Right lobe of liver (tissue), 6 donors: ENCODE measurements around the gene NFAT5. TPM values are rescaled to one million over a fixed set of nuclear protein-coding genes. Genes with fewer than 3 reads are reported as not detected.

ENCODE experiments used
- ATAC-seq, 4 donors: fragments of 200-7000 bp; cut with Tn5 transposase; one replicate each; pipeline ENCODE4 v1.9.1; 2020; ENCODE audit warnings: mild to moderate bottlenecking in 4 of 4, moderate library complexity in 4 of 4
- DNase-seq, 3 donors: peaks; one replicate each; pipeline ENCODE4 v3.0.0-alpha.2; 2020
- H3K27ac ChIP-seq, 3 donors: fragments of 200-600 bp; one replicate each; pipeline ENCODE4 v1.8.0; 2022
- H3K27me3 ChIP-seq, 2 donors: fragments of 200-600 bp; one replicate each; pipeline ENCODE4 v1.8.0; 2022
- H3K36me3 ChIP-seq, 4 donors: fragments of 200-600 bp; sonication (generic) in 1 of 4; one replicate each; pipeline versions ENCODE4 v1.5.1 to v1.8.0; 2017 to 2022; ENCODE audit warnings: control low read depth in 1 of 4
- H3K4me1 ChIP-seq, 4 donors: fragments of 200-600 bp; sonication (generic) in 1 of 4; one replicate each; pipeline versions ENCODE4 v1.5.1 to v1.8.0; 2017 to 2022; ENCODE audit warnings: control low read depth in 1 of 4
- H3K4me3 ChIP-seq, 3 donors: fragments of 200-600 bp; one replicate each; pipeline ENCODE4 v1.8.0; 2022
- H3K9me3 ChIP-seq, 4 donors: fragments of 200-600 bp; sonication (generic) in 1 of 4; one replicate each; pipeline versions ENCODE4 v1.5.1 to v1.8.0; 2017 to 2022; ENCODE audit warnings: control low read depth in 1 of 4
- CTCF ChIP-seq, 4 donors: fragments of 200-600 bp in 3 of 4; fragments of 450-650 bp in 1 of 4; IDR thresholded peaks; one replicate each; pipeline versions ENCODE4 v1.5.1 to v1.8.0; 2016 to 2022; ENCODE audit warnings: antibody characterized with exemption in 4 of 4, mild to moderate bottlenecking in 2 of 4
- POLR2A ChIP-seq: fragments of 450-650 bp; IDR thresholded peaks from one replicate; pipeline ENCODE4 v1.6.1; 2017; ENCODE audit warnings: antibody characterized with exemption, mild to moderate bottlenecking
- WGBS: methylation state at CpG from one replicate; pipeline ENCODE4 v1.1.6; 2018; ENCODE audit warnings: low coverage, low lambda C conversion rate; ENCODE audit not compliant: insufficient coverage; ENCODE audit errors: missing lambda C conversion rate; 5-methylcytosine and 5-hydroxymethylcytosine counted together
- intact Hi-C, 2 donors: fragments of 100-400 bp; cut with DNase I; formaldehyde crosslinking; loops; one replicate each; pipeline versions ENCODE4 v1.11.2 to v1.14.1; 2022
- total RNA-seq, 6 experiments: library from RNA; depleted of rRNA in 2 of 6; stranded (reverse); fragments of >200 nt in 2 of 6; fragmentation: NEBNext Ultra II Directional in 3 of 6; extraction: Animal tissue kit (Norgen Biotek cat#: 25700) in 3 of 6; gene quantifications; one replicate each; pipeline versions ENCODE4 v1.1.0 to v1.2.4, GENCODE V29; 2016 to 2023
- donor health status: DM: no; HTN: yes; CAD: no.
- donor health status: DM: no; HTN: no; CAD: no.
- donor health status: DM: no; HTN: no; CAD: no.
- donor health status: DM: no; HTN: yes; CAD: no.
- donor health status: DM: no; HTN: yes; CAD: no.

The NFAT5 gene
- total RNA-seq, 6 experiments from 2014 or later: 10.3 to 19.6 (median 14.8) TPM

GRCh38 chr16:69599731-69600130 is 34.0 kb downstream of the NFAT5 start:
- no peaks in the 10 kb centered on the region for H3K36me3 ChIP-seq
- DNase-seq (no peak), ATAC-seq (no peak)
- no peak overlapping the region for H3K27ac ChIP-seq
- no peaks in the 10 kb centered on the region for H3K9me3 ChIP-seq
- intact Hi-C loops: no loop called here
- H3K4me1 ChIP-seq: no peaks in the 10 kb centered on the region
- H3K27me3 ChIP-seq: no peaks in the 10 kb centered on the region
- H3K4me3 ChIP-seq: no peak overlapping the region
- WGBS: 80% methylated on average over 1 of the region's 1 CpG
- no peak for TF ChIP-seq POLR2A
- no peak for TF ChIP-seq CTCF (IDR thresholded peaks at IDR 0.05)

- no peak for TF ChIP-seq POLR2A
- TF ChIP-seq CTCF (IDR thresholded peaks at IDR 0.05): no peak
- Histone ChIP-seq H3K27me3 (no peaks in the 10 kb centered on the region), H3K4me3 (no peak overlapping the region), H3K36me3 (no peaks in the 10 kb centered on the region), H3K27ac (no peak overlapping the region), H3K9me3 (no peaks in the 10 kb centered on the region), H3K4me1 (no peaks in the 10 kb centered on the region)
- ATAC-seq (no peak), DNase-seq (no peak)
- intact Hi-C loops: no loop called here
Measured at GRCh38 chr16:69600202-69600601, 34.4 kb downstream of the NFAT5 start.

- Histone ChIP-seq H3K9me3 (no peaks in the 10 kb centered on the region), H3K4me3 (no peak overlapping the region), H3K36me3 (no peaks in the 10 kb centered on the region), H3K27me3 (no peaks in the 10 kb centered on the region), H3K27ac (no peak overlapping the region), H3K4me1 (no peaks in the 10 kb centered on the region)
- intact Hi-C loops: no loop called here
- TF ChIP-seq POLR2A (no peak), CTCF (IDR thresholded peaks at IDR 0.05) (no peak)
- DNase-seq: no peak
- WGBS: 76% methylated on average over 6 of the region's 6 CpGs
- no peak for ATAC-seq
Measured at GRCh38 chr16:69601250-69601649, 35.5 kb downstream of the NFAT5 start.

- Histone ChIP-seq H3K36me3 (no peaks in the 10 kb centered on the region), H3K4me3 (no peak overlapping the region), H3K9me3 (no peaks in the 10 kb centered on the region), H3K27me3 (no peaks in the 10 kb centered on the region), H3K4me1 (no peaks in the 10 kb centered on the region), H3K27ac (no peak overlapping the region)
- ATAC-seq (no peak), DNase-seq (no peak)
- intact Hi-C loops: no loop called here
- no peak for TF ChIP-seq CTCF (IDR thresholded peaks at IDR 0.05)
- TF ChIP-seq POLR2A: no peak
Measured at GRCh38 chr16:69606985-69607384, 41.2 kb downstream of the NFAT5 start.

- no peak for DNase-seq
- no peaks in the 10 kb centered on the region for H3K36me3 ChIP-seq
- intact Hi-C loops: no loop called here
- no peak for TF ChIP-seq CTCF (IDR thresholded peaks at IDR 0.05)
- TF ChIP-seq POLR2A: no peak
- ATAC-seq: no peak
- no peaks in the 10 kb centered on the region for H3K27me3 ChIP-seq
- H3K4me1 ChIP-seq: no peaks in the 10 kb centered on the region
- no peak overlapping the region for H3K4me3 ChIP-seq
- no peaks in the 10 kb centered on the region for H3K9me3 ChIP-seq
- no peak overlapping the region for H3K27ac ChIP-seq
Measured at GRCh38 chr16:69607674-69608073, 41.9 kb downstream of the NFAT5 start.
